ENCODE measurements around the gene DACH1. TPM values are rescaled to one million over a fixed set of nuclear protein-coding genes. Genes with fewer than 3 reads are reported as not detected.
"Not testable (repeated sequence)": the region's sequence is repeated elsewhere in the genome, so short reads cannot be mapped to it uniquely, and the experiment has no call there.

DACH1 gene
- polyA plus RNA-seq, 1 donor: 8.1 TPM

DNA sequence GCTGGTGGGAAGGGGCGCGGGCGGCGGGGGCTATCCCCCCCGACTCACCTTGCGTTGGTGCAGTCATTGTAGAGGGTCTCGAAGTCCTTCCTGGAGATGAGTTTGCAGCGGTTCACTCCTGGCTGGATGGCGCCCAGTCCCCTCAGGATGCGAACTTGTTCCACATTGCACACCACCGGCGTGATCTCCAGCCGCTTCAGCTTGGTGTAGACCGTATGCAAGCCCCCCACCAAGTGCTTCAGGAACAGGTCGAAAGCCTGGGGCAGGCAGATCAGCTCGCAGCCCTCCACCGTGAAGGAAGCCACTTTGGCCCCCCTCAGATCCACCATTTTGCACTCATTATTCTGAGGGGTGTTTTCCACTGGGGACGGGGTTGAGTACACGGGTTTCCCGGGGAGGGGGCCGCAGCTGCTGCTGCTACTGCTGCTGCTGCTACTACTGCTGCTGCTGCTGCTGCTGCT, 1.1 kb downstream of the DACH1 start:
- no peak for DNase-seq (ENCODE audit: low read depth)

DNA sequence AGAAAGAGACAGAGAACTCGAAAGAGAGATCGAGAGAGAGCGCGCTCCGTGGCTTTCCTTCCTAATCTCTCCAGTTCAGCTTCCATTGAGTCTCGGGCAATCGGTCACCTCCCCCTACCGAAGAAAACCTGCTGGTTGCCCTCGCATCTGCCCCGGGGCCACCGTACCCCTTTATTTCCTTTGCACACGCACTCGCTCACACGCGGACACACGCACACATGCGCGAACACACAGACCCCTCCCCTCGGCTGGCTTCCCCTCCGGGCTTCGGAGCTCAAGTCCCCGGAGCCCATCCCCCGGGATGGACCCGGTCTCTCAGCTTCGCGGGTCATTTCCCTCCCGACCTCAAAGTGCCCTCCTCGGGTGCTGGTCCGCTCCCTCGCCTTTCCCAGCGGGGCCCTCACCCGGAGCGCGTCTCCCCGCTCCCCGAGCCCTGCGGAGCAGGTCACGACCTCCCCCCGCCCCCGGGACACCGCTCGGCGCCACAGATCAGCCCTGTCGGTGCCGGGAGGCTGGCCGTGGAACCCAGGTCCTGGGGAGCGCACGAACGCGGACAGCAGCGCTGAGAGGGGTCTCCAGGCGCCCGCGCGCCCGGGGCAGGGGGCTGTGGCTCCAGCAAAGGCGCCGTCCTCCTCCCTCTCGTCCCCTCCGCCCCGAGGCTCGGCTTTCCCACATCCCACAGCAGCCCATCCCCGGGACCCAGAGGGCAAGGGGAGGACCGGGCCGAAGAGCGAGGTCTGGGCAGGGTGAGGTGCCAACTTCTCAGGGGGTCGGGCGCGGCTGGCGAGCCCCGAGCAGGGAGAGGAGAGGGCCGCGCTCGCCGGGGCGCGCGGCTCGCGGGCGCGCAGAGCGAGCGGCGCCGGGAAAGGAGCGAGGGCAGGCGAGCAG, 1.8 kb downstream of the DACH1 start:
- no peak for DNase-seq (ENCODE audit: low read depth)

- no peak for DNase-seq (ENCODE audit: low read depth)
Observed at GRCh38 chr13:71864094-71864985, 2.7 kb downstream of the DACH1 start.

- DNase-seq (ENCODE audit: low read depth): no peak
Observed at GRCh38 chr13:71863254-71863865, 3.6 kb downstream of the DACH1 start.

- no peak for DNase-seq (ENCODE audit: low read depth)
Observed at GRCh38 chr13:71862459-71862943, 4.5 kb downstream of the DACH1 start.

DNA sequence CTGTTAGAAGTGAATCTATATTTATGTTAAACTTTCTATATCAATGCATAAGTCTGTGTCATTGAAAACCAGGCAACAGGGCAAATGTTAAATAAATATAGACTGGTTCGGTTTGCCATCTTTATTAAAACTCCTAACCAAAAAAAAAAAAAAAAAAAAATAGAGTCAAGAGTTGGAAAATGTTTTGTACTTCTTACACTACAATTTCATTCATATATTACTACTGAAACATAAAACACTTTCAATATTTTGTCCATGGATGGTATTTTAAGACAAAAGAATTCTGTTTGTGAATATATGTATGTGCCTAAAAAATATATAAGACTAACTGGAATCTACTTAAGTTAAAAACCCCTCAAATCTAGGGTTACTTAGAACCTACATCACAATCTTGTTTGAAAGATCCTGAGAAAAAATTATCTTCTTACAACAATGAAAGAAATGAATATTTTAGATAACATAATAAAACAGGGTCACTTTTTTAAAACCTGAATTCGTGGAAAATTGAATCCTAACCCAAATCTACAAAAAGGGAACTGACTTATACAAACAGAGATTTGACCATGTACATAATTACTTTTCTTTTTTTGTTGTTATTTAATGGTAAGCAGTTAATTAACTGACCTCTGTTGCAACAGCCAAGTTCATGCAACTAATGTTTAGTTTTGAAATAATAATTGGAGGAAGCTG, 5.1 kb downstream of the DACH1 start:
- DNase-seq (ENCODE audit: low read depth): no peak

GRCh38 chr13:71860547-71861138, 6.4 kb downstream of the DACH1 start:
- no peak for DNase-seq (ENCODE audit: low read depth)

- DNase-seq (ENCODE audit: low read depth): no peak
Observed at GRCh38 chr13:71858647-71859046, 8.4 kb downstream of the DACH1 start.

DNA sequence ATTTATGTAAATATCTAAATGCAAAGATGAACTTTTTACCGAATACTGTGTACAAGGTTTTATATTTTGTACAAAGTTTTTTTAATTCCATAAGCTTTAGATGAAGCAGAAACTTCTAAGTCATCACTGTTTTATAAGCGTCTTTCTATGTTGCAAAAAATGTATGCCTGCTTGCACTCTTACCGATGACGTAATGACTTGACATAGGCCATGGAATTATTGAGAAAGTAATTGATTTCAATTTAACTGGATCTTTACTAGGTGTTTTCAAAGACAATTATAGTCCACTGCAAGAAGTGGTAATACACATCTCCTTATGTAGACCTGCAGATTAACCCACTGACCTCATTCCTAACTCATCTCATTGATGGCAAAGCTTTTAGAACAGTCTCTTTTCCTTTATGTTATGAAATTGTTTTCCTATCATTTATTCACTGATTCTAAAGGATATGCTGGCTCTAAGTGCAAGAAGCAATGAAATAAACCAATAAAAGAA, 10.4 kb downstream of the DACH1 start:
- DNase-seq (ENCODE audit: low read depth): no peak

DNA sequence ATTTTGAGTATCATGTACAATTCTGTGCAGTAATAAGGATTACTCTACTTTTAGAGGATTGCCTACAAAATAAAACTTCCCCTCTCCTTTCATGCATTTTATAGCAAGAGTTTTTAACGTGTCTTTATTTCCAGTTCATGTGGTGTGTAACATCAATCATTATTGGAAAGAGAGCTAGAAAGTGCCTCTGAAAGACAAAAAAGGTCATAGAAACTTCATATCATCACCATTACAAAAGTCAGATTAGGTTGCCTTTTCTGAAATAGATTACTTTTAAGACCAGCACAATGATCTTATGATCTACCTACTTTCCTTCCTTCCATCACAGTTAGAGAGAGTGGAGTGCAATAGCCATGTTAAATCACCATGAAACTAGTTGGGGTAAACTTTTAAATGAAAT, 12.6 kb downstream of the DACH1 start:
- no peak for DNase-seq (ENCODE audit: low read depth)

DNA sequence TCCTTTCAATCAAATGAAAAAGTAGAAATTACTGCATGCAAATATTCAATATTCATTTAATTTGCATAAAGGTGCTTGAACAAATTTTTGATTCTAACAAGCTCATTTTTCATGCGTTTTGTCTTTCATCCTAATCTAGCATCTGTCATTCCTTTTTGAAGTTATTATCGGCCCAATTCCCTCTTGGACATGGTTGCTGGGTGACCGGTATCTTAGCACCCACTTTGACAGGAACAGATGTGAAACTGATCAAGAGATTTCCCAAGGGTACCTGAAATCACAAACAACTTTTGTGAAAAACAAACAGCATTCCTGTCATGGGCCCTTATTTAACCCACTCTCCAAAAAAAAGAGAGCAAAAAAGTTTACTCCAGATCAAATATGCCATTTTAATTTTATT, 13.3 kb downstream of the DACH1 start:
- DNase-seq (ENCODE audit: low read depth): no peak

DNA sequence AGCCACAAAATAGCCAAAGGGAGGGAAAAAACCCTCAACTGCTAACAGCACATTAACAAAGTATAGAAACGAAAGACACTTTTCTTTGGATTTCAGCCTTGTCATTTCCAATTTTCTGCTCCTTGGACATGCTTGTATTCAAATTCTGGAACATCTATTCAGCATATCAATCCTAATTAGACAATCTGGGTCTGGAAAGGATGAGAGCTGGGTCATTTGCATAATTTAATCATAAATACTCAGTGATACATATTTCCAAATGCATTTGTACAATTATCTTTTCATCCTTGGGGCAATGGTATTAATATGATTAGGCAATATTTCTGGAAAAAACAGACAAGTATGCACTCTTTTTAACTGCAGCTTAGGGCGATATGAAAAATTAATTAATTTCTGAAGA, 14.3 kb downstream of the DACH1 start:
- no peak for DNase-seq (ENCODE audit: low read depth)

DNA sequence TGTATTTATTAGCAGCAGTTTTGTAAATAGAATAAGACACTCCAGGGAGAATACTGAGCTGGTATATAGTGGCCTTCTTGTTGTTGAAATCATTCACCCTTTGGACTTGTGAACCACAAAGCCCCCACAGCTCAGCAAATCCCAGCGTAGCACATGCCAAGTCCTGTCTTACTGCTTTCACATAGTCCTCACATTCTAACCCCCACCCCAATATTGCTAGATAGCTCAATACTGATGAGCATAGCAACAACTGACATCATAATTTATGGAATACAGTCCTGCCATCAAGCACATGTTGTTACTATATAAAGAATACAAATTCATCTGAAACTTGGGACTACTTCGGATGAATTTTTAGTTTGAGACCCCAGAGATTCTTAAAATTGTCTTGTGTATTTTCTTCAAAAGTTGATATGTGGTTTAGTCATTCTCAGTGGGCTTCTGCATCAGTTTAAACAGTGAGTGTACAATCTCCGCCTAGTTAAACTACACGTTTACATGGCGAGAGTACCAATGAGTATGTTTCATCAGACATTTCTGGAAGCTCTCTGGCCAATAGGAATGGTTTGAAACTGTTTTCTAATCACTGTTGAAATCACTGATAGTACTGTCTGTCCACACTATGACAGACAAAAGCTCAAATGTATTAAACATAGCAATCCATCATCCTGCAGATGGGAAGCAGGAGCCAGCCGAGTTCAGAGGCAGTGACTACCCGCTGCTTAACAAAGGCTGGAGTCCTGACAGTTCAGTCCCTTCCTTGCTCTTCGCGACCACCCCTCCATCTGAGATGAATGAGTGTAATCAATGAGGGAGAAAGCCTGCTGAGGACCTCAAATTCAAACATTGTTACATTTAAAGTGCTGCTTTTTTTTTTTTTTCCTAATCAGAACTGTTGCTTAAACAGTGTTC, 15.2 kb downstream of the DACH1 start:
- DNase-seq (ENCODE audit: low read depth): no peak

GRCh38 chr13:71842003-71842402, 25.0 kb downstream of the DACH1 start:
- no peak for DNase-seq (ENCODE audit: low read depth)

- no peak for DNase-seq (ENCODE audit: low read depth)
Observed at GRCh38 chr13:71838842-71839241, 28.2 kb downstream of the DACH1 start.

- DNase-seq (ENCODE audit: low read depth): not testable (repeated sequence)
Observed at GRCh38 chr13:71837582-71837981, 29.4 kb downstream of the DACH1 start.

GRCh38 chr13:71831716-71832115, 35.3 kb downstream of the DACH1 start:
- no peak for DNase-seq (ENCODE audit: low read depth)

GRCh38 chr13:71830736-71831135, 36.3 kb downstream of the DACH1 start:
- no peak for DNase-seq (ENCODE audit: low read depth)

- no peak for DNase-seq (ENCODE audit: low read depth)
Observed at GRCh38 chr13:71830323-71830722, 36.7 kb downstream of the DACH1 start.

- DNase-seq (ENCODE audit: low read depth): no peak
Observed at GRCh38 chr13:71829547-71829946, 37.5 kb downstream of the DACH1 start.

All from forelimb muscle (tissue), 1 donor.